Nephron progenitor cell (in vitro differentiated cells): ENCODE results near the gene MYADM.
"Not testable (repeated sequence)": the region's sequence is repeated elsewhere in the genome, so short reads cannot be mapped to it uniquely, and the experiment has no call there.

Source experiments
- DNase-seq: peaks from one replicate; pipeline ENCODE4 v3.0.0; 2021
- H3K27ac Mint-ChIP-seq: 2 replicates; pipeline ENCODE4 v1.8.0; 2021; ENCODE audit warnings: mild to moderate bottlenecking, moderate library complexity, mixed read lengths
- H3K27me3 Mint-ChIP-seq: 2 replicates; pipeline ENCODE4 v1.8.0; 2021; ENCODE audit warnings: mild to moderate bottlenecking, low read depth, mixed read lengths; ENCODE audit not compliant: poor library complexity
- H3K36me3 Mint-ChIP-seq: 2 replicates; pipeline ENCODE4 v1.8.0; 2021; ENCODE audit warnings: low read depth, mixed read lengths
- H3K4me1 Mint-ChIP-seq: 2 replicates; pipeline ENCODE4 v1.8.0; 2021; ENCODE audit warnings: mixed read lengths
- H3K4me3 Mint-ChIP-seq: 2 replicates; pipeline ENCODE4 v1.8.0; 2021; ENCODE audit warnings: mild to moderate bottlenecking, moderate library complexity, mixed read lengths
- H3K9me3 Mint-ChIP-seq: 2 replicates; pipeline ENCODE4 v1.8.0; 2021; ENCODE audit warnings: mild to moderate bottlenecking, moderate library complexity, mixed read lengths
- CTCF ChIP-seq: fragments of 200-600 bp; sonication (generic); IDR thresholded peaks from 2 replicates; pipeline ENCODE4 v1.5.0; 2021; ENCODE audit warnings: antibody characterized with exemption

Gene MYADM

GRCh38 chr19:53866865-53867224 is 838 bp upstream of the MYADM start:
- Mint-ChIP-seq H3K36me3 (peaks cover 9% of the 10 kb centered on the region), H3K9me3 (no peaks in the 10 kb centered on the region), H3K27ac (peak overlapping the region; percentile 100), H3K4me3 (peak overlapping the region; percentile 99), H3K27me3 (peaks cover 7% of the 10 kb centered on the region), H3K4me1 (peaks cover 37% of the 10 kb centered on the region)
- TF ChIP-seq CTCF, result no peak
- DNase-seq, result peak; percentile 44

GRCh38 chr19:53868091-53868891 is 608 bp downstream of the MYADM start:
- peaks cover 15% of the 10 kb centered on the region for H3K36me3 Mint-ChIP-seq
- peaks cover 43% of the 10 kb centered on the region for H3K4me1 Mint-ChIP-seq
- TF ChIP-seq CTCF, result no peak
- peak; percentile 55 for DNase-seq
- peak overlapping the region; percentile 99 for H3K4me3 Mint-ChIP-seq
- no peaks in the 10 kb centered on the region for H3K27me3 Mint-ChIP-seq
- peak overlapping the region; percentile 99 for H3K27ac Mint-ChIP-seq
- H3K9me3 Mint-ChIP-seq, result no peaks in the 10 kb centered on the region

- Mint-ChIP-seq H3K4me1 (peaks cover 48% of the 10 kb centered on the region), H3K36me3 (peaks cover 23% of the 10 kb centered on the region), H3K4me3 (peak overlapping the region; percentile 99), H3K27me3 (no peaks in the 10 kb centered on the region), H3K27ac (peak overlapping the region; percentile 97), H3K9me3 (no peaks in the 10 kb centered on the region)
- DNase-seq, result peak; percentile 89
- TF ChIP-seq CTCF, result no peak
These were observed 1.5 kb downstream of the MYADM start for GRCh38 chr19:53868892-53869804.

- Mint-ChIP-seq H3K27ac (peak overlapping the region; percentile 97), H3K4me3 (peak overlapping the region; percentile 99), H3K36me3 (peaks cover 31% of the 10 kb centered on the region), H3K4me1 (peaks cover 48% of the 10 kb centered on the region)
- not testable (repeated sequence) for DNase-seq, H3K9me3 Mint-ChIP-seq, H3K27me3 Mint-ChIP-seq
These were observed 2.3 kb downstream of the MYADM start for GRCh38 chr19:53869805-53870484.

- Mint-ChIP-seq H3K9me3 (no peaks in the 10 kb centered on the region), H3K36me3 (peaks cover 36% of the 10 kb centered on the region), H3K4me1 (peaks cover 44% of the 10 kb centered on the region), H3K4me3 (peak overlapping the region; percentile 79), H3K27me3 (peaks cover 4% of the 10 kb centered on the region), H3K27ac (peak overlapping the region; percentile 96)
- no peak for TF ChIP-seq CTCF
- DNase-seq, result peak; percentile 15
These were observed 2.8 kb downstream of the MYADM start for GRCh38 chr19:53870485-53870844.

GRCh38 chr19:53871454-53871853 is 3.8 kb downstream of the MYADM start:
- Mint-ChIP-seq H3K27me3 (peaks cover 4% of the 10 kb centered on the region), H3K36me3 (peaks cover 45% of the 10 kb centered on the region), H3K9me3 (no peaks in the 10 kb centered on the region), H3K4me3 (peak overlapping the region; percentile 79), H3K27ac (peak overlapping the region; percentile 86), H3K4me1 (peaks cover 47% of the 10 kb centered on the region)
- DNase-seq, result no peak
- TF ChIP-seq CTCF, result no peak
